NCI-H2029 (cell line): ENCODE results near the gene FAHD2A.
A peak's percentile ranks its signal among the peaks of the same experiment; 100 is the strongest.
"Not testable (repeated sequence)": the region's sequence is repeated elsewhere in the genome, so short reads cannot be mapped to it uniquely, and the experiment has no call there.

Experiments
- DNase-seq: peaks from one replicate; lab custom pipeline; 2025; lab: John Stamatoyannopoulos, UW

FAHD2A gene

DNA sequence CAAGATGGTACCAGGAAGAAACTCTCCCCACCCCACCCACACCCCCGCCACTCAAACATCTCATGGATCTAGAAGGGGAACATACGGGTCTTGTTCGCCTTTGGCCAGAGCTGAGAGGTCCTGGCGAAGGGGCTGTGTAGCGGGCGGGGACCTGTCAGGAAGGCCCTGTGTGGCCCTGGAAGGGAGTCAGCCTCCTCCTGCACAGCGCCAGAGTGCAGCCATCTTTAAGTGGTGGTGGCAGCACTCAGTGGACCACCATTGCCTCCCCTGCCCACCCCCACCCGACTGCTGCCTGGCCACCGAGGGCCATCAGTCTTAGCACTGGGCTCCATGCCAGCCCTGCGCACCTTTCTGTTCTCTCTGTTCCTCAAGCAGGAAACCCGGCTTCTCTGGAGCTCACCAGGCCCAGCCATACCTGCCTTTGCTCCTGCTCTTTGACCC, 11.6 kb upstream of the FAHD2A start:
- no peak for DNase-seq

DNA sequence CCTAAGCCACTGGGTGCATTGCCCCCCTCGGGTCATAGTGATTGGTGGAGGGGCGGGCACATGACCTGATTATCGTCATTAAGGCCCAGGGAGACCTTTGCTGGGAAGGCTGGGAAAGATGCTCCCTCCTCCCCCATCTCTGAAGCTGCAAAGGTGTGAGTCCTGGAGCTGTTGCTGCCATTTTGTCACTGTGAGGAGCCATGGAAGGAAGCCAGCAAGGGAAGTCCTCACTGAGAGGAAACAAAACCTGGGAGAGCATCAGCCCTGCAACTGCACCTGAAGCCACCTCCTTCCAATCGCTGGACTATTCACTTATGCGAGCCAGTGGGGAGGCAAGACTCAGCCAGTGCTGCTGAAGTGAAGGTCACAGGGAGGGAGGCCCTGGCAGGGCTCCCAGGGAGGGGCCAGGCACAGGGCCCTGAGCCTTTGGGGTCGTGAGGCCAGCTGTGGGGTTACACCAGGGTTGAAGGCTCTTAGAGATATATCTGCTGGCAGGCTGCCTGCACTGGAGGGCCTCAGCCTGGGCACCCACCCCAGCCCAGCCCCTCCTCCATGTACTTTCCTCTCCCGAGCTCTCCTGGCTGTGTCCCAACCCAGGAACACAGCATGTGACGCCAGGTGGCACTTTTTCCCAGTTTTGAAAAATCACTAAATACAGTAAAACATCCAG, 10.7 kb upstream of the FAHD2A start:
- no peak for DNase-seq

DNA sequence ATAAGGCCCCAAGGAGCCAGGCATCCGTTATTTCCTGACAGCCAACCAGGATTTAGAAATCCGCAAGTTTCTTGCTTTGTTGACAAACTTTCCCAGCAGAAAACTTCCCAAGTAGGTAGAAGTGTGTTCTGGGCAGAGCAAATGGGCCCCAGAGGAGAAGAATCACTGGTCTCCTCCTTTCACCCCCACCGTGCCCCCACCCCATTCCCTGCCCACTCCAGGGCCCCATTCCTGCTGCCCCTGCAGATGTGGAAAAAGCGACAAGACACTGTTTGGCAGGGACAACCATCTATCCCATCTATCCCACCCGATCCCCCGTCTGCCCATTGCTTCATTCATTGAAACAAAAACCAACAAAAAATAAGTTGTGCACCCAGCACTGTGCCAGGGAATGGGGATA, 10.2 kb upstream of the FAHD2A start:
- no peak for DNase-seq

DNA sequence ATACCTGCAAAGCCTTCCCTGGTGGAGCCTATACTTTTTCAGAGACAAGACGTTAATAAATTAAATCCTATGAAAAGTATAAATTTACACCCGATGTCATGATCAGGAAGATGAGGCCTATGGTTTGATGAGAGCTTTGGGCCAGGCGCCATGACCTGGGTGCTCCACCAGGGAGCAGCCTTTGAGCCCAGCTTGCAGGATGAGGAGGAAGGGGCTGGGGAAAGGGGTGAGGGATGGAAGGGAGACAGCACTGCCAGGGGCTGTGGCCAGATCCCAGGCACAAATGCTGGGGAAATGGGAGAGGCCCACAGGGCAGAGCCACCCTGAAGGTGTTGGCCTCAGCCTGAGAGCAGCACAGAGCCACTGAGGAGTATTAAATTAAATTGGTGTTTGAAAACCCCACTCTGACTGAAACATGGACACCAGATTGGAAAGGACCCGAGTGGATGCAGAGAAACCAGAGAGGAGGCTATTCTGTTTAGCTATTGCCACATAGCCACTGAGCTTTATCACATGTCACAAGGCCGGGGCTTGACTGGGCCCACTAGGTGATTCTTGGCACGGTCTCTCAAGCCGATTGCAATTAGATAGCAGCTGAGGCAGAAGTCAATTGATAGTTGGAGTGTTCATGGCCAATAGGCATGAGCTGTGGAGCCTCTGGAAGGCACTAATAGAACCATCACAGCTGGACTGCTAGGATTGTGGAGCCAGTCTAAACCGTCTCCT, 9.6 kb upstream of the FAHD2A start:
- no peak for DNase-seq

DNA sequence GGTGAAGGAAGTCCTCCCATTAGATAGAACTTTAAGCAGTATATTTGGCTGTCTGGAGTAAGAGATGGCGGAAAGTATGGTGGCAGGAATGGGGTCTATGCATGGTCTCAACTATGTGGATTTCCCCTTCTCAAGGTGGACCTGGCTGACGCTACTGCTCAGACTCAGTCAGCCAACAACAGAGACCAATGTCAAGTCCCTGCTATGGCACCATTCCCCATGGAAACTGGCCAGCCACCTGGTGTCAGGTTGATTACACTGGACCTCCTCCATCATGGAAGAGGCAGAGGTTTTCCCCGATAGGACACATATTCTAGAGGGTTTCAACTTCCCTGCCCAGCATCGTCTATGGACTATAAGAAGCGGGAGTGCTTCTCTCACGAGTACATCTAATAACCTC, 8.6 kb upstream of the FAHD2A start:
- DNase-seq = no peak

DNA sequence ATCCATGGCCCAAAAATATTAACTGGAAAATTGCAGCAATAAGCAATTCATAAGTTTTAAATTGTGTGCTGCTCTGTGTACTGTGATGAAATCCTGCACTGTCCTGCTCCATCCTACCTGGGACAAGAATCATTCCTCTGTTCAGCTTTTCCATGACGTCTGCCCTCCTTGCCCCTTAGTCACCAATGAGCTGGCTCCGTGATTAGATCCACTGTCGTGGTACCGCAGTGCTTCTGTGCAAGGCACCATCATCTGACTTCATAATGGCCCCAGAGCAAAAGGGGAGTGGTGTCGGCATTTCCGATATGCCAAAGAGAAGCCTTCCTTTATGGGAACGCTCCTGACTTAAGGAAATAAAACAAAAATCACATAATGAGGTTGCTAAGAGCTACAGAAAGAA, 3.4 kb upstream of the FAHD2A start:
- DNase-seq = no peak

DNA sequence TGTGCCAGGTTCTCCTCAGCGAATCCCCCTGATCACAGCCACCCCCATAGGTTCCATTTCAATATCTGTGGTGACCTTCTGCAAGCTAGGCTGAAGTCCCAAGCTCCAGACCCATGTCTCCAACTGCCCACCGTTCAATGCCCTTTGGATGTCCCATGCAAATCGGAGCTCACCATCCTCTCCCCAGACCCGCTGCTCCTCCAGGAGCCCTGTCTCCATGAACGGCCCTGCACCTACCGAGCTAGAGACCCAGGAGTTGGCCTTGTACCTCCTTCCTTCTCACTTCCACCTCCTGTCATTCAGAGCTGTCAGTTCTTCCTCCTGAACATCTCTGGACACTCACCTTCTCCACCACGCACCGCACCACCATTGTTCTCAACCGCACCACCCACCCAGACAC, 1.0 kb upstream of the FAHD2A start:
- no peak for DNase-seq

DNA sequence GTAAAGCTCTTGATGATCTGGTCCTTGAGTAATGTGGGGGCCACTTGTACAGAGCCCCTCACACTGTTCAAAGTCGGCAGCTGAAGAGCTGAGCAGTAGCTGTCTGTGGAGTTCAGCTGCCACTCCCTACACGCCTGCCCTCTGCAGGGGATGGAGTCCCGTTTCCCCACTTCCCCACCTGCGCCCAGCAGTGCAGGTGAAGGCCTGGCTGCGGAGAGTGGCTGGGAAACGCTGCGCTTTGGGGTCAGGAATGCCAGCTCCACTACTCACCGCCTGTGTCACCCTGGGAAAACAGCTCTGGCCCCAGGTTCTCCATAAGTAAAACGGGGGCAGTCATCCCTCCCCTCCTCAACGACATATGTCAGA, 521 bp upstream of the FAHD2A start:
- not testable (repeated sequence) for DNase-seq

DNA sequence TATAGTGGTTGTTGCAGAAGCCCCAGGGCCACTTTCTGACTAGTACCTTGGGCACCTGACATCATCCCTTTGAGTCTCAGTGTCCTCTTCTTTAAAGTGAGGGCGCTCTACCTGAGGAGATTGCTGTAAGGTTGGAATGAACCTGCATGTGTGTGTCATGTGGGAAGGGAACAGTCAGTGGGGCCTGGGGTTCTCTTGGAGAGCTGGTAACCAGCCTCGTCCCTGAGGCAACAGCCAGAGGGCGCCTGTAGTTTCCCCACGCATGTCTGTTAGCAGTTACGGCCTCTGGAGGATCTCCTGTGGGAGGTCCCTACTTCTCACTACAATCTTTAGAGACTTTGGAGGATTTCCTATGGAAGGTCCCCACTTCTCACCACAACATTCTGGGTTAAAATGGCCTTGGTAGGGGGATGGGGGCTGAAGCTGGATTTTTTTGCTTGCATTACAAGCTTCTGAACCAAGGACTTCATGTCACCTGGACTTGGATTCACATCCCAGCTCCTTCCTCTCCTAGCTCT, 755 bp downstream of the FAHD2A start:
- DNase-seq = not testable (repeated sequence)

DNA sequence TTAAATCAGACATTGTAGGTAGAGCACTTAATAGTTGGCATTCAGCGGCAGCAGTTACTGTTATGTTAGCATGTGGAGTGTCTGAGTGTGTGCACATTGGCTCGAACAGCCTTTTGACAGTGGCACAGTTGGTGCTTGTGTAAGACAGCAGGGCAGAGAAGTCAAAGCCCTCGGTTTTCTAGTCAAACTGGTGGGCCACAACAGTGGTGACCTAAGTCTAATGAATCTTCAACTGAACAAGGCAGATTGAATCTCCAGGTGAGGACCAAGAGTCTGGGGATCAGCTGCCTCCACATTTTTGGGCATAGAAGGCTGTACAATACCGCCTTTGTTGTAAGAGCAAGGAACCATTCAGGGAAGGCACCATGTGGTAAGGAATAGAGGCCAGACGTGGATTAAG, 1.3 kb downstream of the FAHD2A start:
- not testable (repeated sequence) for DNase-seq

DNA sequence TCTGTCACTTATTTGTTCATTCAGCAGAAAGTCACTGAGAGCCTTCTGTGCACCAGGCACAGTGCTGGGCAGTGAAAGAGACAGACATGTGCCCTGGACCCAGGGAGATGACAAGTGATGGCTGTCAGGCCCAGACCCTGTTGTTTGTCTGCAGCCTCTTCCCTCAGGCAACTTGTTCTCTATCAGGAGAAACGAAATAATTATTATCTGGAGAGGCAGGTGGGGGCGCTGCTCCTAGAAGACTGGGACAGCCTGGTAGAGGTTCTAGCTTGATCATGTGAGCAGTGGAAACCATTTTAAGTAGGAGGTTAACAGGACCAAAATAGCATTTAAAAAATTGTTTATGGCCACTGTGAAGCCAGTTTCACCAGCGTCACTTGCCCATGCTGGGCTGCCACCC, 2.2 kb downstream of the FAHD2A start:
- not testable (repeated sequence) for DNase-seq

DNA sequence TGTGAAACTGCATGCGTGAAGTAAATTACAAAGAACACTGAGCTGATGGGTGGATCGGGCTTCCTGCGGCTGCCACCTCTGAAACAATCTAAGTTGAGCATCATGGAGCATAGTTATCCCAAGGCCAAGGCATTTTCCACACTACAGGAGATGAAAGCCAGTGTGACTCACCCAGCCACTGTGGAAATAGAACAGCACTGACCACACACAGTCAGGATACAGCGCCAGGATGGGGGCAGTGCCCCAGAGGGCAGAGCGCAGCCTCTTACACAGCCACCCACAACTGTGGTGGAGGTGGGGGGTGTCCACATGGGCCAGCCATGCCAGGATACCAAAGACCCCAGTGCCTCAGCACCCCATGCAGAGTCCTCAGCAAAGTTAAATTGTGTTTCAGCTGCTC, 8.7 kb downstream of the FAHD2A start:
- DNase-seq = not testable (repeated sequence)

DNA sequence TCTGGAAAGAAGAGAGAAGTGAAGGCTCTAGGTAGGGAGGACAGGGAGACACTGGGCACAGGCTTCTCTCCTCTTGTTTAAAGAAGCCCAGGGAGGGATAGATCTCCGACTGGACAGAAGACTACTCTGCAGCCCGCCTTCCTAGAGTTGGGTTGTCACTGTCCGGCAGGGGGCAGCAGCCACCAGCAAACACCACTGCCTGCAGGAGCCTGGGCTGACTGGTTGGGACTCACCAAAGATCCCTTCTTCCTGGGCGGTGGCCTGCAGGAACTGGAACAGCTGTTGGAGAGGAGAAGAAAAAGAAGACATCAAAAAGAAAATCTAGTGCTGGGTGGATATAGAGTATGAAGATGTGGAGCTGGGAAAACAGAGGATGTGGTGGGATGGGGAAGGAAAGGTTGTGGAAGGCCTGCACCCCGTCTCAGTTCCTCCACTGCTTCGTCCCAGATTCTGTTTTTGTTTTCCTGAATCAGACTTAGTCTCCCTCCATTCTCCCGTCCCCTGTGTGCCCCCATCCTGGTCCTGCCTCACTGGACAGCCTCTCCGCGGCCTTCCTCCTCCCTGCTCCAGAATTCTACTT, 11.6 kb downstream of the FAHD2A start:
- DNase-seq = peak; percentile 19

DNA sequence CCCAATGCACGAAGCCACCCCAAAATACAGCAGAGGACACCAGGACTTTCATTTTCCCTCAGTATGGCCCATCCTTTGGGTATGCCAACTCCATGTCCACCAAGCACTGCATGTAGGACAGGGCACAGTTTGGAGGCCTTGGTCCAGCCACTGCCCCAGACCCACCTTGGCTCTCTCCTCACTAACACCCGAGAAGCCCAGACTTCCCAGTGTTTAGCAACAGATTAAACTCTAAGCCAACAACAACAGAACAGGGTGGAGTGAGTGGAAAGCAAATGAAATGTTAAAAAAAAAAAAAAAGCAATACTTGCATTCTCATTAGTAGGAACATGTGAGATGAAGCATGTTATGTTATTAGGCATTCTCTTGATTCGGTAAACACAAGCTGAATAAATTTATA, 12.6 kb downstream of the FAHD2A start:
- not testable (repeated sequence) for DNase-seq

DNA sequence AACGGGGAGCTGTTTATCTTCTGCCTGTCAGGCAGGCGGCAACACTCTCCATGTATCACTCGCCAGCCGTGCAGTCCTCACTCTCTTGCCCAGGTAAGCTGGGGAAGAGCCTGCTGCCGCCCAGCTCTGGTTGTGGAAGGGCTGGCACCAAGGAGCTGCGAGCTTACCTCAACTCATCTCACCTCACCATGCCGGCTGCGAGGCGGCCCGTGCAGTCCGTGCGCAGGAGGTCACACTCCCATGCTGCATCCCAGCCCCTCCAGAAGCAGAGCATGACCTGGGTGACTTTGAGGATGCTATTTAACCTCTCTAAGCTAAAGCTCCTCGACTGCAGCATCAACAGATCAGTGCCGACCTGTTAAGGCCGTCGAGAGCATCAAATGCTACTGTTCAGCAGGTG, 13.1 kb downstream of the FAHD2A start:
- DNase-seq = not testable (repeated sequence)

DNA sequence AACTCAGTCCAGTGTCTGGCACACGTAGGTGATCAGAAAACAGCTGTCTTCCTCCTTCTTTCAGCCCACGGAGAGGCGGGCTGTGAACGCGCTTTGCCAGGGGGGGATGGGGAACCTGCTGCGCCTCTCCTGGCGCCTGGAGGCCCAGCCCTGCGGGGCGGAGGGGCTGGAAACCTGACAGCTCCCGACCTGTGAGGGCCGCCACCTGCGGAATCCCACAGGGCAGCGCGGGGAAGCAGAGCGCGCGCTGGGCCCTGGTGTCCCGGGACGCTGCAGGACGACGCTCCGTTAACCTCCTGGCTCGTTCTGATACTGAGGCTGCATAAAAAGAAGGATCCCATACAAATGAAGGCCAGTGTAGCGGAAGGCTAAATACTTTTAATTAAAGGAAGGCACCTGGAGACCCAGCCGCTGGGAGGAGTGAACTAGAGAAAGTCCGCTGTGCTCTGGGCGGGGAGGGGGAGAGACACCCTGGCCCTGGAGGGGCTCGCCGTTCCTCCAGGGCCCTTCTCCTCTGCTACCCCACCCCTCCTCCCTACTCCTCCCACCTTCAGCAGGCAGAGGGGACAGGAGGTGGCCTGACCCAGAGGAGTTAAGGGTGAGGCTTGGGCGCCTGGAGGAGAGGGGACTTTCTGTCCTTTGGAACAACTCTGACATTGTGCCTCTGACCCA, 24.8 kb downstream of the FAHD2A start:
- not testable (repeated sequence) for DNase-seq

DNA sequence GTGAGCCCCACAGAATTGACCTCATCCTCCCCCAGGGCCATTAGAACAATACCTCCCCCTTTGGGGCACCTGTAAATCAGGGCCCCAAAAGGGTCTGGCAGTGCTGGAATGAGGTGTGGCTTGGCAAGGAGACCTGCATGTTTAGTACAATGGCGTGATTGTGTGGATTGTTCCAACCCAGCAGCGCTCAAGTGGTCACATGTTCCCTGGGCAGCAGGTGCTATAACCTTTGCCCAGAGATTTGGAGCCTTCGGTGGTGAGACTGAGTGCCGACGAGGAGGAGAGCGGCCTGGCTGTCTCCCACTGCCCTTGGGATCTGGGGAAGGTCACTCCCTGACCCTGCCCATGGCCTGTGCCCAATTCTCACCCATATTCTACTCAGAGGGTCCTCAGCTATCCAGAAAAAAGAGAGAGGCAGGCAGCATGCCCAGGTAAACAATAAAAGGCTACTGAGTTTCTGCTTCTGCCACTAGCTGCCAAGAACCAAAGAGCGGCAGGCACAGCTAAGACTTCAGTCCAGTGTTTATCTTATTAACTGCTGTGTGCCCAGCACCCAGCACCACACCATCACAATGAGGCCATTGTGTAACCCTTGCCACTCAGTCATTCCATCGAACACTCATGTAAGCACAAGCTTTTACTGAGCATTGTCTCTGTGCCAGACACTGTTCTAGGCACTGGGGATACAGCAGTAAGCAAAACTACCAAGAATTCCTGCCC, 27.4 kb downstream of the FAHD2A start:
- DNase-seq = not testable (repeated sequence)

DNA sequence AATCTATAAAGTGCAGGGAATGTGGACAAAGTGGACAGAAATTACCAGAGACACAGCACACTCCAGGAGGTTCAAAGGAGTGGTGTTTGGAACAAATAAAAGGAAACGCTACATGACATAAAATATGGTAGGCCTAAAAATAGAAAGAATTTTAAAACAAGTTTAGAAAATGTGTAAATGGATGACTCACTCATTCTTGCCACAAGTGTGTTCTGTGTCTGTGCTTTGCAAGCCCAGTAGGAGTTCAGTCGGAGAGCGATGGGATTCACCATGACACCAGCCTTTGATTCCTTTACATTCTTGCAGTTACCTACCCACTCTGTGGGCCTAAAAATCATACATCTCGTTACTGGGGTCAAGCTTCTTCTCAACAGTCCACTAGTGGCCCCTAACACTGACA, 30.9 kb downstream of the FAHD2A start:
- not testable (repeated sequence) for DNase-seq

DNA sequence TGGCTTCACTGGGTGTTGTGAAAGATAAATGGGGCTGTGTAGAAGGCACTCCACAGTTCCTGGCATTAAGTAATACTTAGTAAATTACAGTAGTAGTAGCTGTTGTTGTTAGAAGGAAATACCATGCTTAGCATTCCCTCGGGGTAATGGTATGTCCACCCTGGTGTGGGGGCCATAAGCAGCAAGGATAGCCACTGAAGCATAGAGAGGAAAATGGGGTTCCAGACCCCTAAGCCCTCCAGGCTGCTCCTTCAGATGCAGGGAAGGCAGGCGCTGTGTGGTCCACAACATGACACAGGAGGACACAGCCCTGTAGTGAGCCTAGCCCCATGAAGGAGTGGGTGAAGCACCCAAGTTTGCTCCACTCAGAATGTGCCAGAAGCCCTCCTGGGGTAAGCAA, 31.5 kb downstream of the FAHD2A start:
- DNase-seq = not testable (repeated sequence)

DNA sequence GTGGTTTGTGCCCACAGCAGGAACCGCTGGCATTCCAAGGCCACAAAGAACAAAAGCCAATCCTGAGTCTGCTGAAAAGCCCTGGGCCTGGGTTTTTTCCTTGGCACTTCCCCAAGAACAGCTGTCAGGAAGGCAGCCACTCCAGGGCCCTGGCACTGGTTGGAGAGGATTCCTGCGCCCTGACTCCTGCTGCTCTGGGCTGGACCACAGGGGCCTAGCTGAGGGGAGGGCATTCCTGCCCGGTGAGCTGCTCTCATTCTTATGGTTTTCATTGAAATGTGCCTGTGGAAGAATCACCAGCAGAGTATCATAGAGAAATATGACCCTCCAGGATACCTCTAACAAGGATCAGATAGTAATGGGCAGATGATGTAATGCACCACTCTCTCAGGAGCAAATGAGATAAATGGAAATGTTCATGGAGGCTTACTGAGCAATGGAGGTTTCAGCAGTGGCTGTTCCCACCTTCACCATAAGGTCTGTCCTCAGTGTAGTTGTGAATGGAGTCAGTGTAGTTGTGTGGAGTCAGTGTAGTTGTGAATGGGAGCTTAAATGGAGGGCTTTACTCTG, 32.1 kb downstream of the FAHD2A start:
- DNase-seq = not testable (repeated sequence)

DNA sequence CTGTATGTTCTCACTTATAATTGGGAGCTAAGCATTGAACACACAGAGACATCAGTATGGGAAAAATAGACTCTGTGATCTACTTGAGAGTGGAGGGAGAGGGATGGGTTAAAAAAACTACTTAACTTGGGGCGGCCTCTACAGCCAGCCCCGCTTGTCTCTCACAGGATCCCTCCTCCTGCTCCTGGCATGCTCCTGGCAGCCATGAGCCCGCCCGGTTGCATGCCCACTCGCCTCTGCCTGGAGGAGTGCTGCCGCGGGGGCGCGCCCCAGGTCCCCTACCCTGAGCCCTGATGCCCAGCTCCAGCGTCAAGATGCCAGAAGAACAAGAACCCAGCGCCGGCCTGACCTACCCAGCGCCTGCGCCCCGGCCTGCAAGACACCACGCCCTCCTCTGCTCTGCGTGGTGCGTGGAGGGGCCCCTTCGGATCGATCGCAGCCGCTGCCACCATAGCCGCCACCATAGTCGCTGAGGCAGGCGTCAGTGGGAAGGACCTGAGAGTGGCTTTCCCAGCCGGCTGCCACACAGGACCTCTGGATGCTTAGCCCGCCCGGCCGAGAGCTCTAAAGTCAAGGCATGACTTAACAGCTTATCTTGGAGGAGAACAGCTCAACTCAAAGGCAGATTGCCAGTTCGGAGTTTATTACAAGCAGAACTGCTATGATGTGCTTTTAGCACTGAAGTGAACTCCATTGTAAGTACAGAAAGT, 32.8 kb downstream of the FAHD2A start:
- DNase-seq = not testable (repeated sequence)
